ENCODE measurements around the gene KCNK4. TPM values are rescaled to one million over a fixed set of nuclear protein-coding genes. Genes with fewer than 3 reads are reported as not detected.

The KCNK4 gene
- total and polyA plus RNA-seq, 2 of the 13 experiments (the other 11 are each of a cell fraction or from before 2014, with no cell fraction given), result not detected

GRCh38 chr11:64327375-64327774, 36.3 kb downstream of the KCNK4 start (continued):
- TF ChIP-seq ZNF639 (CRISPR knock-in tag; conservative IDR thresholded peaks at IDR 0.05) (no peak), SOX6 (IDR thresholded peaks at IDR 0.05) (no peak), SOX6 (CRISPR knock-in tag; IDR thresholded peaks at IDR 0.05) (no peak), ZNF749 (CRISPR knock-in tag; IDR thresholded peaks at IDR 0.05; ENCODE audit: borderline replicate concordance) (no peak), ZNF264 (CRISPR knock-in tag; IDR thresholded peaks at IDR 0.05) (no peak), CAMTA2 (CRISPR knock-in tag; IDR thresholded peaks at IDR 0.05; ENCODE audit: borderline replicate concordance) (no peak), ZNF530 (CRISPR knock-in tag; IDR thresholded peaks at IDR 0.05; ENCODE audit: low read depth) (no peak), ZFP36L2 (CRISPR knock-in tag; IDR thresholded peaks at IDR 0.05) (no peak), SOX5 (CRISPR knock-in tag; IDR thresholded peaks at IDR 0.05; ENCODE audit: borderline replicate concordance) (no peak), ZNF781 (CRISPR knock-in tag; IDR thresholded peaks at IDR 0.05; ENCODE audit: borderline replicate concordance, not compliant biosample characterization) (no peak), CTCF (CRISPR knock-in tag; IDR thresholded peaks at IDR 0.05) (no peak), SNAI1 (CRISPR knock-in tag; IDR thresholded peaks at IDR 0.05; ENCODE audit: borderline replicate concordance) (no peak), ZNF878 (CRISPR knock-in tag; IDR thresholded peaks at IDR 0.05) (no peak)
- TF ChIP-seq, protein P1, sequence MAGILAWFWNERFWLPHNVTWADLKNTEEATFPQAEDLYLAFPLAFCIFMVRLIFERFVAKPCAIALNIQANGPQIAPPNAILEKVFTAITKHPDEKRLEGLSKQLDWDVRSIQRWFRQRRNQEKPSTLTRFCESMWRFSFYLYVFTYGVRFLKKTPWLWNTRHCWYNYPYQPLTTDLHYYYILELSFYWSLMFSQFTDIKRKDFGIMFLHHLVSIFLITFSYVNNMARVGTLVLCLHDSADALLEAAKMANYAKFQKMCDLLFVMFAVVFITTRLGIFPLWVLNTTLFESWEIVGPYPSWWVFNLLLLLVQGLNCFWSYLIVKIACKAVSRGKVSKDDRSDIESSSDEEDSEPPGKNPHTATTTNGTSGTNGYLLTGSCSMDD (CRISPR knock-in tag; IDR thresholded peaks at IDR 0.05), result no peak
- TF ChIP-seq, protein P2, sequence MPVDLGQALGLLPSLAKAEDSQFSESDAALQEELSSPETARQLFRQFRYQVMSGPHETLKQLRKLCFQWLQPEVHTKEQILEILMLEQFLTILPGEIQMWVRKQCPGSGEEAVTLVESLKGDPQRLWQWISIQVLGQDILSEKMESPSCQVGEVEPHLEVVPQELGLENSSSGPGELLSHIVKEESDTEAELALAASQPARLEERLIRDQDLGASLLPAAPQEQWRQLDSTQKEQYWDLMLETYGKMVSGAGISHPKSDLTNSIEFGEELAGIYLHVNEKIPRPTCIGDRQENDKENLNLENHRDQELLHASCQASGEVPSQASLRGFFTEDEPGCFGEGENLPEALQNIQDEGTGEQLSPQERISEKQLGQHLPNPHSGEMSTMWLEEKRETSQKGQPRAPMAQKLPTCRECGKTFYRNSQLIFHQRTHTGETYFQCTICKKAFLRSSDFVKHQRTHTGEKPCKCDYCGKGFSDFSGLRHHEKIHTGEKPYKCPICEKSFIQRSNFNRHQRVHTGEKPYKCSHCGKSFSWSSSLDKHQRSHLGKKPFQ (CRISPR knock-in tag; IDR thresholded peaks at IDR 0.05; ENCODE audit: insufficient replicate concordance), result no peak
- TF ChIP-seq, protein P3, sequence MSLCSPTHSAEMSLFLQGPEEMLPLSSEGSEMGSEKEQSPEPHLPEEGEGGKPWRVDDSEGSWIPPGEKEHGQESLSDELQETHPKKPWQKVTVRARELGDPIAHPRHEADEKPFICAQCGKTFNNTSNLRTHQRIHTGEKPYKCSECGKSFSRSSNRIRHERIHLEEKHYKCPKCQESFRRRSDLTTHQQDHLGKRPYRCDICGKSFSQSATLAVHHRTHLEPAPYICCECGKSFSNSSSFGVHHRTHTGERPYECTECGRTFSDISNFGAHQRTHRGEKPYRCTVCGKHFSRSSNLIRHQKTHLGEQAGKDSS (CRISPR knock-in tag; IDR thresholded peaks at IDR 0.05; ENCODE audit: borderline replicate concordance, low read depth), result no peak

Data from HepG2 (cell line).